Activated CD8-positive, alpha-beta memory T cell treated with anti-CD3 and anti-CD28 coated beads, Interleukin-2, amount 50 U/mL, for 24 hours (primary cell): ENCODE measurements around the gene WDR20.
"Not testable (repeated sequence)": the region's sequence is repeated elsewhere in the genome, so short reads cannot be mapped to it uniquely, and the experiment has no call there.

Source experiments
- DNase-seq: peaks from one replicate; pipeline ENCODE4 v3.0.0-alpha.2; 2020; ENCODE audit errors: extremely low read depth

Gene WDR20

DNA sequence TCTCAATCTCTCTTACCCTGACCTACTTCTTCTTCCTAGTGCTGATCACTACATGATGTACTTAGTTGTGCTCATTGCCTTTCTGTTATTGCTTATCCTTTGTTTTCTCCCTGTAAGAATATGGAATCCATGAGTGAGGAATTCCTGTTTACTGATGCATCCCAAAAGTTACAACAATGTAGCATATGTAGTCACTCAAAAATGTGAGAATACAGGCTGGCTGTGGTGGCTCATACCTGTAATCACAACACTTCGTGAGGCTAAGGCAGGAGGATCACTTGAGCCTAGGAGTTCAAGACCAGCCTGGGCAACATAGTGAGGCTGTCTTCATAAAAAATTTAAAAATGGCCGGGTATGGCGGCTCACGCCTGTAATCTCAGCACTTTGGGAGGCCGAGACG is 8.0 kb upstream of the WDR20 start:
- no peak for DNase-seq

DNA sequence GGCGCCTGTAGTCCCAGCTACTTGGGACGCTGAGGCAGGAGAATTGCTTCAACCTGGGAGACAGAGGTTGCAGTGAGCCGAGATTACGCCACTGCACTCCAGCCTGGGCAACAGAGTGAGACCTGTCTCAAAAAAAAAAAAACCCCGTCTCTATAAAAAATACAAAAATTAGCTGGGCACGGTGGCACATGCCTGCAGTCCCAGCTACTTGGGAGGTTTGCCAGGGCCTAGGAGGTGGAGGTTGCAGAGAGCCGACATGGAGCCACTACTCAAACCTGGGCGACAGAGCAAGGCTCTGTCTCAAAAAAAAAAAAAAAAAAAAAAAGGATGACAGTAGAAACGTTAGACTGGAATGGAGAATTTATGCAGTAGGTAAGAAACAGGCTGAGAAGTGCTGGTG is 5.7 kb upstream of the WDR20 start:
- DNase-seq, result not testable (repeated sequence)

DNA sequence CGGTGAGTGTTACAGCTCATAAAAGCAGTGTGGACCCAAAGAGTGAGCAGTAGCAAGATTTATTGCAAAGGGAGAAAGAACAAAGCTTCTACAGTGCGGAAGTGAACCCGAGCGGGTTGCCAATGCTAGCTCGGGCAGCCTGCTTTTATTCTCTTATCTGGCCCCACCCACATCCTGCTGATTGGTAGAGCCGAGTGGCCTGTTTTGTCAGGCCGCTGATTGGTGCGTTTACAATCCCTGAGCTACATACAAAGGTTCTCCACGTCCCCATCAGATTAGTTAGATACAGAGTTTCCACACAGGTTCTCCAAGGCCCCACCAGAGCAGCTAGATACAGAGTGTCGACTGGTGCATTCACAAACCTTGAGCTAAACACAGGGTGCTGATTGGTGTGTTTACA is 5.0 kb upstream of the WDR20 start:
- not testable (repeated sequence) for DNase-seq

DNA sequence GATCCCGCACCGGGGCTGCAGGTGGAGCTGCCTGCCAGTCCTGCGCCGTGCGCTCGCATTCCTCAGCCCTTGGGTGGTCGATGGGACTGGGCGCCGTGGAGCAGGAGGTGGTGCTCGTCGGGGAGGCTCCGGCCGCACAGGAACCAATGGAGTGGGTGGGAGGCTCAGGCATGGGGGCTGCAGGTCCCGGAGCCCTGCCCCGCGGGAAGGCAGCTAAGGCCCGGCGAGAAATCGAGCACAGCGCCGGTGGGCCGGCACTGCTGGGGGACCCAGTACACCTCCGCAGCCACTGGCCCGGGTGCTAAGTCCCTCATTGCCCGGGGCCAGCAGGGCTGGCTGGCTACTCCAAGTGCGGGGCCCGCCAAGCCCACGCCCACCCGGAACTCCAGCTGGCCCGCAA is 4.2 kb upstream of the WDR20 start:
- not testable (repeated sequence) for DNase-seq

DNA sequence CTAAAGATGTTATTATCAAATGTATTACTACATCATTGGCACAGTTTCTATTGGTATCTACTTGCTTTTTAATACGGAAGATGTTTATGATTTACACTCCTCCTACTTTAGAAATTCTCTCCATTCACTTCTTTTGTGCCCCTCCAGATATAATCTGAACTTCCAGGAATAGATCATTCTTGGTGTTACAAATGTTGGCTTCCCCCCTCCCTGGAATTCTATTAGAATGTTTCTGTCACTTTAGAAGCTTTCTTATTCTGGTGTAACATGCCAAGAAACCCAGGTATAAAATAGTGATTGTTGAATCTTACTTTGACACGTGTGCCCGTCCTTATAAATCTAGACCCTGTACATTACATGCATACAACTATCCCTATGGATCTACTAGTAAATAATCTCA is 1.2 kb upstream of the WDR20 start:
- DNase-seq, result no peak

DNA sequence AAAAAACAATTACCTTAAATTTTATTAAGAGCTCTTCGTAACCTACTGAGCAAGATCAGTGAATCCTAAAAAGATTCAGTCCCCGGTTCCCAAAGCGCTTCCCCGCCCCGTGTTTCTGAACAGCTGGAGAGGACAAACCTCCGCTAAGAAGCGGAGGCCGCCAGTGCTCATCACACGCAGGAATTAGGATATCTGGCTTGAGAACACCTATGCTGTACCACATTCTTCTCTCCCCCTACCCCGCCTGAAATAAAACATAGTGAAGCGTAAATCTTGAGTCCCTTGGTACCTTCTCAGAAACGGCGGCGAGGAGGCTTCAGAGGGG is 774 bp upstream of the WDR20 start:
- DNase-seq, result no peak

DNA sequence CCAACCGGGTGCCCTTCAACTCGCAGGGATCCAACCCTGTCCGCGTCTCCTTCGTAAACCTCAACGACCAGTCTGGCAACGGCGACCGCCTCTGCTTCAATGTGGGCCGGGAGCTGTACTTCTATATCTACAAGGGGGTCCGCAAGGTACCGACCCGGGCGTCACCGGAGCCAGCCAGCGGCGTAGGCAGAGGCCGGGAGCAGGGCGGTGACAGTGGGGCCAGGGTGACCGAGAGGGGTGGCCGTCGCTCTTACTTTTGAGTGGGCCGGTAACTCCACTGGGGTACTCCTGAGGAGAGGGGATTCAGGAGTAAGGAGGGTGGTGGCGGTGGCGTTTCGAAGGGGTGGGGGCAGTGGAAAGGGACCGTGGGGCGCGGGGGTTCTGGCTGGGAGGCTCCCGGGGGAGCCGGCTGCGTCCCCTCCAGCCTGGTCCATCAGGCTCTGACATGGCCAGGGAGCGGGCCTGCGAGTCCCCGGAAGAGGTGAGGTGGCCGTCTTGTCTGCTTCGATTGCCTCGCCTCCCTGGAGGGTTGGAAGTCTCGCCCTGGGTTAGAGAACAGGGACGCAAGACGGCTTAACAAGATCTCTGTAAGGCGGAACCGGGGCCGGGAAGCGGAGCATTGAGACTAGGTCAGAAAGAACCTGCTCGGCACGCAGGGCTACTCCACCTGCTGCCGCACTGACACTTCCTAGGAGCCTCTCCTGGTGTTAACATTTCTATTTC is 491 bp downstream of the WDR20 start:
- no peak for DNase-seq

DNA sequence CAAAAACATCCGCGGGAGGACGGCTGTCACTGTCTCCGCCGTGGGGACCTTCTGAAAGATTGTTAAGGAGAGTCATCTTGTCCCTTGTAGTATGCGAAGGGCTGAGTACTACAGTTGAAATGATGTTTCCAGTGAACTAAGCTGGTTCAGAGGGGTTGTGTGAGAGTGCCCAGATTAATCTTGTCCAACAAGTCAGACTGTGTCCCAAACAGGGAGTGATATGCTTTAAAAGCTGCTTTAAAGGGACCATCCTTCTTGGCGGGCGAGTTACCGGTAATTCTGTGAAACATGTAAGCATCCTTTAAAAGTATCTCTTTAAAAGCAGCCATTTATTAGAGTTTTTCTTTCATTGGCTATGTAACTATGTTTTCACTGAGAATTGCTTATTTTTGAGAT is 1.1 kb downstream of the WDR20 start:
- no peak for DNase-seq

DNA sequence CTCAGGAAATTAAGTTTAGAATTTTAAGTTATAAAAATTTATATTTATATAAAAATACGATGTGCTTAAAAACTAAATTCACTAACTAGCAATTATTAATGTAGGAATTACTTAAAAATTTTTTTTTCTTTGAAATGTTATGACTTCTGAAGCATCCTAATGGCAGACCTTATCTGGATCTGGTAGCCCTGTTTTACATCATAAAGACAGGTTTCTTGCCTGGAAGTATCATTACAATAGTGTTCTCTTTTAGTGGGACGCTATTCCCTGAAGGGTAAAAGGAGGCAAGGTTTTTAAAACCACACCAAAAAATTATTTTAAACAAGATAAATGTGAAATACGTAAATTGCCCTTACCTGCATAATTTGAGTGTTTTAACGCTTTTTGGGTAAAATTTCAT is 2.1 kb downstream of the WDR20 start:
- no peak for DNase-seq

DNA sequence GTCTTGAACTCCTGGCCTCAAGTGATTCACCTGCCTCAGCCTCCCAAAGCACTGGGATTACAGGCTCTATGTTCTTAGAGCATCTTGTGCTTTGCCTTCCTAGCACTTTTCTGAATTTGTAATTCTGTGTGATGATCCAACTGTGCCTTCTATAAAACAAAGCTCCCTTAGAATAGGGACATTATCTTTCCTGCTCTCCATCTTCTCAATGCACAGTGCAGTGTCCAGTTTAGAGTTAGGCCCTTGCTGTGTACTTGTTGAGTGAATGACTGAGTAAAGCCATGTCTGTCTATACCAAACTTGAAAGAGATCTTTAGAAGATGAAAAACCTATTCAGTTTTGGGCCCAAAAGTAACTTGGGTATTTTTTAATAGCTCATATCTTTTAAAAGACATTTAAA is 5.2 kb downstream of the WDR20 start:
- no peak for DNase-seq

DNA sequence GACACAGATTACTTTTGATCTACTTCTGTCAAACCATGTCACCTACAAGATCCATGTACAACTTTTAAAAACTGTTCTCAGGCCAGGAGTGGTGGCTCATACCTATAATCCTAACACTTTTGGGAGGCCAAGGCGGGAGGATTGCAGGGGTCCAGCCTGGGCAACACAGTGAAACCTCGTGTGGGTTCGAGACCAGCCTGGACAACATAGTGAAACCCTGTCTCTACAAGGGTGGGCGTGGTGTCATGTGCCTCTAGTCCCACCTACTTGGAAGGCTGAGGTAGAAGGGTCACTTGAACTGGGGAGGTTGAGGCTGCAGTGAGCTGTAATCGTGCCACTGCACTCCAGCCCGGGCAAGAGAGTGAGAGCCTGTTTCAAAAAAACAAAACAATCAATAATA is 5.7 kb downstream of the WDR20 start:
- no peak for DNase-seq

DNA sequence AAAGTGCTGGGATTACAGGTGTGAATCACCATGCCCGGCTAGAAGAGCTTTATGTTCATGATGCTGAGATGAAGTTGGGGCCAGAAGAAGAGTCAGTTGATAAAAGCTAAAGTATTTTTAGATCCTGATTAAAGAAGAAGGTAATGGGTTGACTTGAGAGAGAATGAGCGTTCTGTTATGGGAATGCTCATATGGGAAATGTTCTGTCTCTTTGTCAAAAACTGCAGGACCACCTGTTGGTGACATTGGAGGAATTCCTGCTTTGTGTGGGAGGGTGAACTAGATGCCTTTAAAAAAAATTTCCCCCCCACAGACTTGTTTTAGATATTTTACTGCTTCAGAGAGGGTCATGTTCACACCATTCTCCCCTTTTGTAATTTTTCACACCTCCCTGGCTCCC is 6.7 kb downstream of the WDR20 start:
- DNase-seq, result no peak

DNA sequence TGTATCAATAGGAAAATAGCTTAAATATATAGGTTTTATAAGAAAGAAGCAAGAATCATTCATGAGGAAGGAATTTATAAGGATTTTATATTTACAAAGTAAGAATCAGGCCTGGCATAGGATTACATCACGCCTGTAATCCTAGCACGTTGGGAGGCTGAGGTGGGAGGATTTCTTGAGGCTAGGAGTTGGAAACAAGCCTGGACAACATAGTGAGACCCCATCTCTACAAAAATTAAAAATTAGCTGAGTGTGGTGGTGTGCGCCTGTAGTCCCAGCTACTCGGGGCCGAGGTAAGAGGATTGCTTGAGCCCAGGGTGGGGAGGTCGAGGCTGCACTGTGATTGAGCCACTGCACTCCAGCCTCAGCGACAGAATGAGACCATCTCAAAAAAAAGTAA is 10.4 kb downstream of the WDR20 start:
- DNase-seq, result no peak

DNA sequence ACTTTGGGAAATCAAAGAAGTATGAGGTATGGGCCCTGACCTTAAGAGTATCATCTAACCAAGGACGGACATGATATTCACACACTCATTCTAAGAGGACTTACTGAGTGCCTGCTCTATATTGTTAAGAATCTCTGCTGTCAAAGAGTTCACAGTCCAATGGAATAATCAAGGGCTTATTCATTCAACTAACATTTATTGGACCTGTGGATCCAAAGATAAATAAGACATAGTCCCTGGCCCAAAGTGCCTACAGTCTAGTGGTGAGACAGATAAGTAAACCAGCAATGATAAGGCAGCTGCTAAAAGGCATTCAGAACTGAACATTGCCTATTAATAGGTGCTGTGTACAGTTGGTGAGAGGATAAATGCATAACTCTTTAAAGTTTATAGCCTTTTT is 11.0 kb downstream of the WDR20 start:
- no peak for DNase-seq

DNA sequence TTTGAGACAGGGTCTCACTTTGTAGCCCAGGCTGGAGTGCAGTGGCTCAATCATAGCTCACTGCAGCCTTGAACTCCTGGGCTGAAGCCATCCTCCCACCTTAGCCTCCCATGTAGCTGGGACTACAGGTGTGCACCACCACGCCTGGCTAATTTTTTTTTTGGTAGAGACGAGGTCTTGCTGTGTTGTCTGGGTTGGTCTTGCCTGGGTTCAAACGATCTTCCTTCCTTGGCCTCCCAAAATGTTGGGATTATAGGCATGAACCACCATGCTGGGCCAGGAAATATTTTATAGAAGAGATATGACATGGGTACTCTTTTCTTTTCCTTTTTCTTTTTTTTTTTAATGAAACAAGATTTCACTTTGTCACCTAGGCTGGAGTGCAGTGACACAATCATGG is 11.7 kb downstream of the WDR20 start:
- DNase-seq, result not testable (repeated sequence)

DNA sequence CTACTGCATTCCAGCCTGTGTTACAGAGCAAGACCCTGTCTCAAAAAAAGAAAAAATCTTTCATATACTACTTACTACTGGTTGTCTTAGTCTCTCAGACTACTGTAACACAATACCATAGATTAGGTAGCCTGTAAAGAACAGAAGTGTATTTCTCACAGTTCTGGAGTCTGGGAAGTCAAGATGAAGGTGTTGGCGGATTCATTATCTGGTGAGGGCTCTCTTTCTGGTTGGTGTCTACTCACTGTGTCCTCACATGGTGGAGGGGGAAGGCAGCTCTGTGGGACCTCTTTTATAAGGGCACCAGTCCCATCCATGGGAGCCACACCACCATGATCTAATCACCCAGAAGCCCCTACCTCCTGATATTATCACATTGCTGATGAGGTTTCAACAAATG is 14.4 kb downstream of the WDR20 start:
- DNase-seq, result no peak

DNA sequence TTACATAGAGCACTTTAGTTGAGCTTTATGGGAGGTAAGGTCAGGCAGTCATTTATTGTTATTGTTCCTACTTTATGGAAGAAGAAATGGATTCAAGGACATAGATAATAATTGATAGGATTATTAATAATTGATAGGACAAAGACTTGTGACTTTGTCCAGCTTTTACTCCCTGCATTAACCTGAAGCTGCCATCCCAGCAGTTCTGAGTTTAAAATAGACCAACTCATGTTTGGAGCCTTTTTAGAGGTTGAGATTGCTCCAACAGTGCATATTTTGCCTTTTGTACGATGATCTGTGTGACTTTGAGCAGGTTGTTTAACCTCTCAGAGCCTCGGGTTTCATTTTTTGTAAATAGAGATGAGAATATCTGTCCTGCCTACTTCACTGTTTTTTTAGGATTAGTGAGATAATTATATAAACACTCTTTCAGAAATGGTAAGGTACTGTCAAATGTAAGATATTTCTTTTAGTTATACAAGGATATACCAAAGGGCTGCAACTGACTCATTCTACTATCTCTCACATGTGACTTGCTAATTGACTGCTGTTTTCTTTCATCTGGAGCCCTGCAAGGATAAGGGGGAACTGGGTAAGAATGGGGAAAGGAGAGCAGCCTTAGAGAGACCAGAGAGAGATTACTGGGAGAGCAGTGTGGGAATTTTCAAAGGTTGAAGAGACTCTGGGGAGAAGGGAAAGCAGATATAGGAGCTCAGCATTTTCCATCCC is 15.3 kb downstream of the WDR20 start:
- DNase-seq, result no peak

DNA sequence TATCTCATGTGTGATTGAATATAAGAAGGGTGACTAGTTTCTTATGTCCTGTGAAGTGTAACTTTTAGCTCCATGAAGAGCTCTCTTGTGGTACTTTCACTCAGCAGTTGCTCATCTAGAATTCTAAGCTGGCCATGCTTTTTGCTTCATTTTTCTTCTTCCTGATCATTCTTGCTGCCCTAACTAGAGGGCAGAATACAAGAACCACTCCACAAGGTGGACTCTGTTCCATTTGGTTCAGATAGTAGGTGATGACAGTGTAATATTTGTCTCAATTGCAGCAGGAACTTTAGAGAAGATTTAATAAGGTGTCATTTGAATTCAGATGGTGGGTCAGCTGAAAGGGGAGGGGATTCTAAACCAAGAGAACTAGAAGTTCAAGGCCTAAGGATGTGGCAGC is 17.6 kb downstream of the WDR20 start:
- no peak for DNase-seq

DNA sequence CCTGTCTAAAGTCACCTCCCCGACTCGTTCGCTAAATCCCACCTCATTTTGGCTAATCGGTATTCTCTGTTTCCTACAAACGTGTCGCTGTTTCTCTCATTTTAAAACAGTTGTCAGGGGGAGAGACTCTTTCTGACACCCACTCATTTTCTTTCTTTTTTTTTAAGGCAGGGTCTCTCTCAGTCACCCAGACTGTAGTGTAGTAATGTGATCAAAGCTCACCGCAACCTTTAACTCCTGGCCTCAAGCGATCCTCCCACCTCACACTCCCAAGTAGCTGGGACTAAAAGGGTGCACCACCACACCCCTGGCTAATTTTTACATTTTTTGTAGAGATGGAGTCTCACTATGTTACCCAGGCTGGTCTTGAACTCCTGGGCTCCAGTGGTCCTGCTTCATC is 19.1 kb downstream of the WDR20 start:
- no peak for DNase-seq

DNA sequence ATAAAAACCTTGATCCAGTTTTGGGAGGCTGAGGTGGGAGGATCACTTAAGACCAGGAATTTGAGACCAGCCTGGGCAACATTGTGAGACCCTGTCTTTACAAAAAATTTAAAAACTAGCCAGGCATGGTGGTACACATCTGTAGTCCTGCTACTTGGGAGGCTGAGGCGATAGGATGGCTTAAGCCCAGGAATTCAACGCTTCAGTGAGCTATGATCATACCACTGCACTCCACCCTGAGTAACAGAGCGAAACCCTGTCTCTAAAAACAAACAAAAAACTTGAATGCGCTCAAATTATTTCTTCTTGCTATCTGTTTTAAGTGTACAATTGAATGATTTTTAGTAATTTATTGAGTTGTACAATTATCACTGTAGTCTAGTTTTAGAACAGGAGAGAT is 20.1 kb downstream of the WDR20 start:
- DNase-seq, result no peak

DNA sequence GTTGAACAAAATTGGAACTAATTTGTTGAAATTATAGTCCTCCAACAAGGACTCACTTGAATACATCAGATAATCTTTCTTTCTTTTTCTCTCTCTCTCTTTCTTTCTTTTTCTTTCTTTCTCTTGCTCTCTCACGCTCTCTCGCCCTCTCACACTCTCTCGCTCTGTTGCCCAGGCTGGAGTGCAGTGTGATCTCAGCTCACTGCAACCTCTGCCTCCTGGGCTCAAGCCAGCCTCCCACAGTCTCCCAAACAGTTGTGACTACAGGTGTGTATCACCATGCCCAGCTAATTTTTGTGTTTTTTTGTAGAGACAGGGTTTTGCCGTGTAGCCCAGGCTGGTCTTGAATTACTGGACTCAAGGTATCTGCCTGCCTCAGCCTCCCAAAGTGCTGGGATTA is 22.8 kb downstream of the WDR20 start:
- no peak for DNase-seq

DNA sequence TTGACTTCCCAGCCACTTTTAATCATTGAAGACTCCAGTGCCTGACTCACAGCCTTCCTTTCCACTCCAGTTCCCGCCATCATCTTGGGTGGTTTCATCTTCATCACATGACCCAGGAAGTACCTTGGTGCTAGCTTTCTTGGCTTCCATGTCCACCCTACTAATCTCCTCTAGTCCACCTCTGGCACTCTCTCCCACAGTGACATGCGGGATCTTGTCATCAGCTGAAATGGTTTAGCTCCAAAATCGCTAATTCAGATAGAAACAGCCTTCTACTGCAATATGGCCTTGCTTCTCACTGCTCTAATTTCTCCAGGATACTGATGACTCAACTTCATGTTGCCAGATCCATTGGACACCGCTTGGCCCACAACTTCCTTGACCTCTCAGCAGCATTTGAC is 24.5 kb downstream of the WDR20 start:
- no peak for DNase-seq

DNA sequence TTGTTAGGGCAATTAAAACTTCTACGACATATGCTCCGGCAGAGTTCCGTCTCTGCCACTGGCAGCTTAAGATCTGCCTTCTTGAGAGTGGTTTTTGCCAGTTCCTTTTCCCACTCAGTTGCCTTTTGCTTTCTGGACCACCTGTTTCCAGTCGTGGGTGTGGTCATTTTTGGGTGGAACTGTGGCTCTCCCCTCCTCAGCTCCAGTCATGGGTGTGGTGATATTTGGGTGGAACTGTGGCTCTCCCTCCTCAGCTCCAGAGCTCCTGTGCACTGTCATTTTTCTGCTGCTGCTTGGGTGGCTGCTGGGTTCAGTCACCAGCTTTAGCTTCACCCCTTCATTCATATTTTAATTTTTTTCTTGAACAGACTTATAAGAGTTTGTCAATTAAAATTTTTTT is 25.3 kb downstream of the WDR20 start:
- no peak for DNase-seq

DNA sequence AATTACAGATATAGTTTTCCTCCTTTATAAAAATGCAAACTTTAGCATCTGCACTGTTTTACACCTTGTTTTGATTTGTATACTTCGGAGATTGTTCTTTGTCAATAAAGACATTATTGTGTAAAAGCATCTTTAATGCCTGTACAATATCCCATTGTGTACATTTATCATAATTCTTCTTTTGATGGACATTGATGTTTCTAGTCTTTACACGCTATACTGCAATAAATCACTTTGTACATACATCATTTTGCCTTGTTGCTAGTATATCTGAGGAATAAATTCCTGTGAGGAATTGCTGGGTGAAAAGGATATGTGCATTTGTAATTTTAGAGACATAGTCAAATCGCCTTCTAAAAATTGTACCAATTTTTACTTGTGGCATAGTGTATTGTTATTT is 30.4 kb downstream of the WDR20 start:
- no peak for DNase-seq
